ENCODE results near the gene BMP2K.

Gene BMP2K

DNA sequence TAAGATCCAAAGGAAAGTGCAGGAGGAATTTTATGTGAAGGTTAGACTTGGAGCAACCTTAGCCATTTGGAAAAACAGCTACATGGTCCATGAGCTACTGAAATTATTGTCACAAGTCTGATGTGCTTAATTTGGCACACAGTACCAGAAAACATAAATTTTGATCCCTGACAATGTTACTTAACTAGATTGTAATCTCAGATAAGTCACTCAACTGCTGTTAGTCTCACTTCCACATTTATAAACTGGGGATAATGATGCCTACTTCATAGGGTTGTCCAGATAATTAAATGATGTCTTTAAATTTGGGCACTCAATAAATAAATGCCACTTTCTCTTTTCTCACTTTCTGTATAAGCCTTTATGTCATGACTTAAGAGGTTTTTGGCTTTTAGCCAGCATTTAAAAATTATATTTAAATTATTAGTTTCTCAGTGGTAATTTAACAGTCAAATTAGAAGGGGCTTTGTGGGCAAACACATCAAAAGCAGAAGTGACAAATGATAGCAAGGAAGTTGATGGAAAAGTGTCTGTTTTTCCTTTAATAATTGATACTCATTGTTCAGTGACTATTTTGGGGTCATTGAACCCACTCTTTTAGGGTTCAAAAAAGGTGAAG, 104.8 kb downstream of the BMP2K start:
- Histone ChIP-seq H3K36me3 (ENCODE audit: control insufficient read depth in 1 of 2, insufficient read depth in 2 of 2, low read depth in 1 of 2, low read length in 2 of 2) (peaks cover 0 to 75% of the 10 kb centered on the region in 2 experiments), H3K4me1 (ENCODE audit: control insufficient read depth, insufficient read depth, low read depth, low read length) (no peaks in the 10 kb centered on the region), H3K4ac (ENCODE audit: low read depth in 1 of 2, low read length in 2 of 2) (no peak overlapping the region), H2AK5ac (ENCODE audit: low read length, severe bottlenecking) (no peak overlapping the region), H2BK5ac (ENCODE audit: low read depth, low read length, poor library complexity, severe bottlenecking) (no peak overlapping the region), H2BK12ac (ENCODE audit: low read length in 2 of 2) (no peak overlapping the region), H4K8ac (ENCODE audit: low read length) (no peak overlapping the region), H3K4me2 (ENCODE audit: low read length, poor library complexity, severe bottlenecking) (no peak overlapping the region), H2BK120ac (ENCODE audit: low read depth, low read length) (no peak overlapping the region), H3K27ac (ENCODE audit: low read length, poor library complexity, severe bottlenecking) (no peak overlapping the region), H2BK15ac (ENCODE audit: low read depth, poor library complexity, severe bottlenecking) (no peak overlapping the region), H3K79me1 (replicated peaks; ENCODE audit: low read length, poor library complexity, severe bottlenecking) (peaks cover 9% of the 10 kb centered on the region), H3K9me3 (ENCODE audit: control insufficient read depth, low read length) (no peaks in the 10 kb centered on the region), H3K23ac (ENCODE audit: low read length in 2 of 2) (no peak overlapping the region), H3K9ac (ENCODE audit: low read length) (no peak overlapping the region), H2AFZ (ENCODE audit: low read depth, low read length) (no peak overlapping the region), H3K27me3 (ENCODE audit: control insufficient read depth in 1 of 2, insufficient read depth in 1 of 2, low read length in 2 of 2) (no peaks in the 10 kb centered on the region), H4K91ac (ENCODE audit: low read length) (no peak overlapping the region), H3K4me3 (ENCODE audit: insufficient read depth in 1 of 2, low read depth in 1 of 2, low read length in 2 of 2) (no peak overlapping the region), H3K14ac (ENCODE audit: low read length in 2 of 2) (no peak overlapping the region), H3K18ac (ENCODE audit: low read depth in 1 of 2, low read length in 2 of 2) (no peak overlapping the region)
- no peak for DNase-seq

DNA sequence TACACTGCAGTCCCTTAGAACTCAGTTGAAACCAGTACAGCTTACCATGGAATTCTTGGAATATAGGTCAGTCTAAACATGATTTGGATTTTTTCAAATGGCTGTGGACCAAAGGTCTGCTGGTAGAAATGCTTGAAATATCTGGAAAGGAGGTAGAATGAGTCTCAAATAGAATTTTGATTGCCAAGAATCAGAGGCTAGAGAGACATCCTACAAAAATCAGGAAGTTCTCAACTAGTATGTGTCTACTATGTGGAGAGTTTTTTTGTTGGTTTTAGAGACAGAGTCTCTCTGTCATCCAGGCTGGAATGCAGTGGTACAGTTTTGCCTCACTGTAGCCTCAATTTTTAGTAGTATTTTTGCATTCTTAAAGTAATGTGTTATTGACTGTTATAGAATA, 109.4 kb downstream of the BMP2K start:
- peaks cover 9% of the 10 kb centered on the region for H3K79me1 ChIP-seq (replicated peaks; ENCODE audit: low read length, poor library complexity, severe bottlenecking)
- no peak overlapping the region for H3K9ac ChIP-seq (ENCODE audit: low read length)
- no peak overlapping the region for H2BK12ac ChIP-seq (ENCODE audit: low read length in 2 of 2)
- no peak overlapping the region for H2BK5ac ChIP-seq (ENCODE audit: low read depth, low read length, poor library complexity, severe bottlenecking)
- H3K4me1 ChIP-seq (ENCODE audit: control insufficient read depth, insufficient read depth, low read depth, low read length), result no peaks in the 10 kb centered on the region
- H2AFZ ChIP-seq (ENCODE audit: low read depth, low read length), result no peak overlapping the region
- H3K4ac ChIP-seq (ENCODE audit: low read depth in 1 of 2, low read length in 2 of 2), result no peak overlapping the region
- no peak overlapping the region for H3K23ac ChIP-seq (ENCODE audit: low read length in 2 of 2)
- H3K4me3 ChIP-seq (ENCODE audit: insufficient read depth in 1 of 2, low read depth in 1 of 2, low read length in 2 of 2), result no peak overlapping the region
- no peak for DNase-seq
- H3K14ac ChIP-seq (ENCODE audit: low read length in 2 of 2), result no peak overlapping the region
- no peak overlapping the region for H2BK15ac ChIP-seq (ENCODE audit: low read depth, poor library complexity, severe bottlenecking)
- no peak overlapping the region for H3K27ac ChIP-seq (ENCODE audit: low read length, poor library complexity, severe bottlenecking)
- H3K18ac ChIP-seq (ENCODE audit: low read depth in 1 of 2, low read length in 2 of 2), result no peak overlapping the region
- H4K8ac ChIP-seq (ENCODE audit: low read length), result no peak overlapping the region
- H3K36me3 ChIP-seq (ENCODE audit: control insufficient read depth in 1 of 2, insufficient read depth in 2 of 2, low read depth in 1 of 2, low read length in 2 of 2), result peaks cover 0 to 72% of the 10 kb centered on the region in 2 experiments
- H2BK120ac ChIP-seq (ENCODE audit: low read depth, low read length), result no peak overlapping the region
- H3K4me2 ChIP-seq (ENCODE audit: low read length, poor library complexity, severe bottlenecking), result no peak overlapping the region
- H2AK5ac ChIP-seq (ENCODE audit: low read length, severe bottlenecking), result no peak overlapping the region
- H3K27me3 ChIP-seq (ENCODE audit: control insufficient read depth in 1 of 2, insufficient read depth in 1 of 2, low read length in 2 of 2), result no peaks in the 10 kb centered on the region
- H4K91ac ChIP-seq (ENCODE audit: low read length), result no peak overlapping the region
- no peaks in the 10 kb centered on the region for H3K9me3 ChIP-seq (ENCODE audit: control insufficient read depth, low read length)

DNA sequence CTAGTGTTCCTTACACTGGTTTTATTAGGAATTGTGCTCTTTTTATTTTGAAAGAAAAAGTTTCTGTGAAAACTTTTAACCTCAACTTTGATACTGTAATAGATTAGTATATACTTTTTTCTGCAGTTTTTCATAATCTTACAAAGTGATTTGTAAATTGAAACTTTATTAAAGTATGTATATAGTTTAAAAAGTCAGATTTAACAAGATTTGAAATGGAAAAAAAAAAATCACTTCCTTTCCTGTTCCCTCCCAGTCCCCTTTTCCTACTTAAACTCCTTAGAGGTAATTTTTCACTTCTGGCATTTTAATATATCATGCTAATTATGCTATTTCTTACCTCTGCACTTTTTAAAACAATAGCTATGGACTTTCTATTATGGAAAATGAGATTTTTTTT, 113.8 kb downstream of the BMP2K start:
- Histone ChIP-seq H3K4me2 (ENCODE audit: low read length, poor library complexity, severe bottlenecking) (no peak overlapping the region), H2AFZ (ENCODE audit: low read depth, low read length) (no peak overlapping the region), H3K18ac (ENCODE audit: low read depth in 1 of 2, low read length in 2 of 2) (no peak overlapping the region), H3K27me3 (ENCODE audit: control insufficient read depth in 1 of 2, insufficient read depth in 1 of 2, low read length in 2 of 2) (no peaks in the 10 kb centered on the region), H3K14ac (ENCODE audit: low read length in 2 of 2) (peak overlapping the region in 1 of 2 experiments; percentile 74), H4K91ac (ENCODE audit: low read length) (no peak overlapping the region), H3K9me3 (ENCODE audit: control insufficient read depth, low read length) (no peaks in the 10 kb centered on the region), H3K4ac (ENCODE audit: low read depth in 1 of 2, low read length in 2 of 2) (no peak overlapping the region), H3K23ac (ENCODE audit: low read length in 2 of 2) (no peak overlapping the region), H2BK12ac (ENCODE audit: low read length in 2 of 2) (no peak overlapping the region), H2BK15ac (ENCODE audit: low read depth, poor library complexity, severe bottlenecking) (no peak overlapping the region), H3K27ac (ENCODE audit: low read length, poor library complexity, severe bottlenecking) (no peak overlapping the region), H2AK5ac (ENCODE audit: low read length, severe bottlenecking) (no peak overlapping the region), H3K79me1 (replicated peaks; ENCODE audit: low read length, poor library complexity, severe bottlenecking) (peaks cover 4% of the 10 kb centered on the region), H2BK120ac (ENCODE audit: low read depth, low read length) (no peak overlapping the region), H3K4me3 (ENCODE audit: insufficient read depth in 1 of 2, low read depth in 1 of 2, low read length in 2 of 2) (no peak overlapping the region), H3K36me3 (ENCODE audit: control insufficient read depth in 1 of 2, insufficient read depth in 2 of 2, low read depth in 1 of 2, low read length in 2 of 2) (peaks cover 4 to 82% of the 10 kb centered on the region in 2 experiments), H3K9ac (ENCODE audit: low read length) (no peak overlapping the region), H4K8ac (ENCODE audit: low read length) (no peak overlapping the region), H2BK5ac (ENCODE audit: low read depth, low read length, poor library complexity, severe bottlenecking) (no peak overlapping the region), H3K4me1 (ENCODE audit: control insufficient read depth, insufficient read depth, low read depth, low read length) (no peaks in the 10 kb centered on the region)
- no peak for DNase-seq

DNA sequence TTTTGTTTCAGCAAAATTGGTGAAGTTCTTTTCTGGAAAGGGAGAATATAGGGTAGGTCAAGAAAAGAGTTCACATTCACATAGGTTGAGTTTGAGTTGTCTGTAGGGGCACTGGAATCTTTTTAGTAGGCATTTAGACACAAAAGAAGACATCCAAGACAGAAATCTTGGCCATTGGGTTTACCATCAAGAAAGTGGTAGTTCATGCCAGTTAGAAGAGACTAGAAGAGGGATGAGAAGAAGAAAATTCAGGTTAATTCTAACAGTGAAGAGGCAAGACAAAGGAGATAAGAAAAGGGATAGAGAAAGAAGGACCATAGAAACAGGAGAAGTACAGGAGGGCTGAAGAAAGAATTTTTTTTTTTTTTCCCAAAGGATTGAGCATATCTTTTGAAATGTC, 123.2 kb downstream of the BMP2K start:
- no peak overlapping the region for H2BK15ac ChIP-seq (ENCODE audit: low read depth, poor library complexity, severe bottlenecking)
- H3K18ac ChIP-seq (ENCODE audit: low read depth in 1 of 2, low read length in 2 of 2), result no peak overlapping the region
- H3K4me3 ChIP-seq (ENCODE audit: insufficient read depth in 1 of 2, low read depth in 1 of 2, low read length in 2 of 2), result no peak overlapping the region
- H3K9me3 ChIP-seq (ENCODE audit: control insufficient read depth, low read length), result no peaks in the 10 kb centered on the region
- DNase-seq, result no peak
- H3K4me2 ChIP-seq (ENCODE audit: low read length, poor library complexity, severe bottlenecking), result no peak overlapping the region
- H2BK120ac ChIP-seq (ENCODE audit: low read depth, low read length), result no peak overlapping the region
- H3K27me3 ChIP-seq (ENCODE audit: control insufficient read depth in 1 of 2, insufficient read depth in 1 of 2, low read length in 2 of 2), result no peaks in the 10 kb centered on the region
- no peak overlapping the region for H2BK12ac ChIP-seq (ENCODE audit: low read length in 2 of 2)
- no peak overlapping the region for H4K91ac ChIP-seq (ENCODE audit: low read length)
- no peak overlapping the region for H4K8ac ChIP-seq (ENCODE audit: low read length)
- H2AFZ ChIP-seq (ENCODE audit: low read depth, low read length), result no peak overlapping the region
- H2BK5ac ChIP-seq (ENCODE audit: low read depth, low read length, poor library complexity, severe bottlenecking), result no peak overlapping the region
- no peak overlapping the region for H3K9ac ChIP-seq (ENCODE audit: low read length)
- no peak overlapping the region for H3K14ac ChIP-seq (ENCODE audit: low read length in 2 of 2)
- H3K27ac ChIP-seq (ENCODE audit: low read length, poor library complexity, severe bottlenecking), result no peak overlapping the region
- no peaks in the 10 kb centered on the region for H3K79me1 ChIP-seq (replicated peaks; ENCODE audit: low read length, poor library complexity, severe bottlenecking)
- no peak overlapping the region for H2AK5ac ChIP-seq (ENCODE audit: low read length, severe bottlenecking)
- H3K4me1 ChIP-seq (ENCODE audit: control insufficient read depth, insufficient read depth, low read depth, low read length), result no peaks in the 10 kb centered on the region
- H3K4ac ChIP-seq (ENCODE audit: low read depth in 1 of 2, low read length in 2 of 2), result no peak overlapping the region
- H3K23ac ChIP-seq (ENCODE audit: low read length in 2 of 2), result no peak overlapping the region
- peaks cover 0 to 49% of the 10 kb centered on the region in 2 experiments for H3K36me3 ChIP-seq (ENCODE audit: control insufficient read depth in 1 of 2, insufficient read depth in 2 of 2, low read depth in 1 of 2, low read length in 2 of 2)
